ENCODE measurements around the gene CCDC74A.

DNA sequence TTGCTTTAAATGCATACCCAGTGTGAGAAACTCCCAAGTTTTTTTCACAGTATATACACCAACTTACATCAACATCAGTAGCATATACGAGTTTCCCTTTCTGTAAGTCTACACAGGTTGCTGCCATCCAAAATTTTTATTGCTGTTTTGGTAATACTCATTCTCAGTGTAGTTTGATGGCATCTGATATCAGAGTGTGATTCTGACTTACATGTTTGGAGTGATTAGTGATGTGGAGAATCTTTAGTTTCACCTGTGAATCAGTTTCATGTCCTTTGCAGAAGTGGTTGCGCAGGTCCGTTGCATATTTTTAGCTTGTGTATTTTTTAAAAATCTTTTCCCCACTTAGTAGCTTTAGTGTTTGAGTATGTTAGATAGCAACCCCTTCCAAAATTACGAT is 50.1 kb downstream of the CCDC74A start:
- TF ChIP-seq ZC3H10 (CRISPR knock-in tag; IDR thresholded peaks at IDR 0.05) (no peak), OSR1 (CRISPR knock-in tag; IDR thresholded peaks at IDR 0.05) (no peak), ARNTL (CRISPR knock-in tag; IDR thresholded peaks at IDR 0.05; ENCODE audit: borderline replicate concordance, low read depth) (no peak), RARB (CRISPR knock-in tag; IDR thresholded peaks at IDR 0.05) (no peak), ZFP30 (CRISPR knock-in tag; IDR thresholded peaks at IDR 0.05) (no peak), ZFP3 (CRISPR knock-in tag; IDR thresholded peaks at IDR 0.05) (no peak), TCF4 (CRISPR knock-in tag; IDR thresholded peaks at IDR 0.05; ENCODE audit: borderline replicate concordance) (no peak), CSDC2 (CRISPR knock-in tag; IDR thresholded peaks at IDR 0.05) (no peak)
- TF ChIP-seq, protein P1, sequence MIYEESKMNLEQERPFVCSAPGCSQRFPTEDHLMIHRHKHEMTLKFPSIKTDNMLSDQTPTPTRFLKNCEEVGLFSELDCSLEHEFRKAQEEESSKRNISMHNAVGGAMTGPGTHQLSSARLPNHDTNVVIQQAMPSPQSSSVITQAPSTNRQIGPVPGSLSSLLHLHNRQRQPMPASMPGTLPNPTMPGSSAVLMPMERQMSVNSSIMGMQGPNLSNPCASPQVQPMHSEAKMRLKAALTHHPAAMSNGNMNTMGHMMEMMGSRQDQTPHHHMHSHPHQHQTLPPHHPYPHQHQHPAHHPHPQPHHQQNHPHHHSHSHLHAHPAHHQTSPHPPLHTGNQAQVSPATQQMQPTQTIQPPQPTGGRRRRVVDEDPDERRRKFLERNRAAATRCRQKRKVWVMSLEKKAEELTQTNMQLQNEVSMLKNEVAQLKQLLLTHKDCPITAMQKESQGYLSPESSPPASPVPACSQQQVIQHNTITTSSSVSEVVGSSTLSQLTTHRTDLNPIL (CRISPR knock-in tag; IDR thresholded peaks at IDR 0.05; ENCODE audit: low read depth): no peak
- TF ChIP-seq, protein P2, sequence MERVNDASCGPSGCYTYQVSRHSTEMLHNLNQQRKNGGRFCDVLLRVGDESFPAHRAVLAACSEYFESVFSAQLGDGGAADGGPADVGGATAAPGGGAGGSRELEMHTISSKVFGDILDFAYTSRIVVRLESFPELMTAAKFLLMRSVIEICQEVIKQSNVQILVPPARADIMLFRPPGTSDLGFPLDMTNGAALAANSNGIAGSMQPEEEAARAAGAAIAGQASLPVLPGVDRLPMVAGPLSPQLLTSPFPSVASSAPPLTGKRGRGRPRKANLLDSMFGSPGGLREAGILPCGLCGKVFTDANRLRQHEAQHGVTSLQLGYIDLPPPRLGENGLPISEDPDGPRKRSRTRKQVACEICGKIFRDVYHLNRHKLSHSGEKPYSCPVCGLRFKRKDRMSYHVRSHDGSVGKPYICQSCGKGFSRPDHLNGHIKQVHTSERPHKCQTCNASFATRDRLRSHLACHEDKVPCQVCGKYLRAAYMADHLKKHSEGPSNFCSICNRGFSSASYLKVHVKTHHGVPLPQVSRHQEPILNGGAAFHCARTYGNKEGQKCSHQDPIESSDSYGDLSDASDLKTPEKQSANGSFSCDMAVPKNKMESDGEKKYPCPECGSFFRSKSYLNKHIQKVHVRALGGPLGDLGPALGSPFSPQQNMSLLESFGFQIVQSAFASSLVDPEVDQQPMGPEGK (CRISPR knock-in tag; IDR thresholded peaks at IDR 0.05; ENCODE audit: borderline replicate concordance): no peak
